ENCODE measurements around the gene P4HA2. TPM values are rescaled to one million over a fixed set of nuclear protein-coding genes. Genes with fewer than 3 reads are reported as not detected.

The P4HA2 gene
- total RNA-seq, 1 experiment from 2014 or later, result 25.1 TPM

- no peaks in the 10 kb centered on the region for H3K36me3 ChIP-seq (ENCODE audit: control insufficient read depth, insufficient read depth, low read length)
- no peaks in the 10 kb centered on the region for H3K9me3 ChIP-seq (ENCODE audit: control insufficient read depth, insufficient read depth, low read depth, low read length)
- POLR2A ChIA-PET, result interaction anchor here (0.6 kb wide), 1 partner anchor 71 kb away, joined by 3 read pairs; no protein-coding TSS in a partner anchor
- H3K4me3 ChIP-seq (ENCODE audit: low read depth in 2 of 2, low read length in 2 of 2), result no peak overlapping the region
- in situ Hi-C loops (cut with HindIII; ENCODE audit: low pct_unique_long_range_greater_than_20kb, low sequenced_read_pairs) (no loop called here), intact Hi-C loops (cut with micrococcal nuclease; ENCODE audit: unreplicated experiment) (no loop called here)
- DNase-seq (ENCODE audit: low read depth, low spot score), result no peak
- no peak for ATAC-seq
- TF ChIP-seq, protein P1, sequence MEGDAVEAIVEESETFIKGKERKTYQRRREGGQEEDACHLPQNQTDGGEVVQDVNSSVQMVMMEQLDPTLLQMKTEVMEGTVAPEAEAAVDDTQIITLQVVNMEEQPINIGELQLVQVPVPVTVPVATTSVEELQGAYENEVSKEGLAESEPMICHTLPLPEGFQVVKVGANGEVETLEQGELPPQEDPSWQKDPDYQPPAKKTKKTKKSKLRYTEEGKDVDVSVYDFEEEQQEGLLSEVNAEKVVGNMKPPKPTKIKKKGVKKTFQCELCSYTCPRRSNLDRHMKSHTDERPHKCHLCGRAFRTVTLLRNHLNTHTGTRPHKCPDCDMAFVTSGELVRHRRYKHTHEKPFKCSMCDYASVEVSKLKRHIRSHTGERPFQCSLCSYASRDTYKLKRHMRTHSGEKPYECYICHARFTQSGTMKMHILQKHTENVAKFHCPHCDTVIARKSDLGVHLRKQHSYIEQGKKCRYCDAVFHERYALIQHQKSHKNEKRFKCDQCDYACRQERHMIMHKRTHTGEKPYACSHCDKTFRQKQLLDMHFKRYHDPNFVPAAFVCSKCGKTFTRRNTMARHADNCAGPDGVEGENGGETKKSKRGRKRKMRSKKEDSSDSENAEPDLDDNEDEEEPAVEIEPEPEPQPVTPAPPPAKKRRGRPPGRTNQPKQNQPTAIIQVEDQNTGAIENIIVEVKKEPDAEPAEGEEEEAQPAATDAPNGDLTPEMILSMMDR (IDR thresholded peaks at IDR 0.05), result no peak
- no peak for TF ChIP-seq SIN3A (IDR thresholded peaks at IDR 0.05; ENCODE audit: borderline replicate concordance, insufficient read depth, low read depth, low read length)
- TF ChIP-seq POLR2AphosphoS5 (IDR thresholded peaks at IDR 0.05; ENCODE audit: low read depth, low read length), result no peak
- no peak for TF ChIP-seq REST (IDR thresholded peaks at IDR 0.05; ENCODE audit: insufficient read depth in 1 of 2, low read depth in 2 of 2, low read length in 1 of 2)
- no peak for TF ChIP-seq TCF7L2 (IDR thresholded peaks at IDR 0.05; ENCODE audit: low read depth, low read length)
- CTCF ChIA-PET, result interaction anchor here (0.8 kb wide), 1 partner anchor 33 kb away, joined by 5 read pairs; no protein-coding TSS in a partner anchor
- peaks cover 6% of the 10 kb centered on the region for H3K4me1 ChIP-seq (ENCODE audit: control insufficient read depth, insufficient read depth, low read length)
- no peak overlapping the region for H3K27ac ChIP-seq (ENCODE audit: low read length)
- no peaks in the 10 kb centered on the region for H3K27me3 ChIP-seq (ENCODE audit: control insufficient read depth, insufficient read depth, low read length)
- no TSS peak for BruUV-seq (replicated peaks)
These were observed 43.9 kb upstream of the P4HA2 start for GRCh38 chr5:132271251-132272246.

DNA sequence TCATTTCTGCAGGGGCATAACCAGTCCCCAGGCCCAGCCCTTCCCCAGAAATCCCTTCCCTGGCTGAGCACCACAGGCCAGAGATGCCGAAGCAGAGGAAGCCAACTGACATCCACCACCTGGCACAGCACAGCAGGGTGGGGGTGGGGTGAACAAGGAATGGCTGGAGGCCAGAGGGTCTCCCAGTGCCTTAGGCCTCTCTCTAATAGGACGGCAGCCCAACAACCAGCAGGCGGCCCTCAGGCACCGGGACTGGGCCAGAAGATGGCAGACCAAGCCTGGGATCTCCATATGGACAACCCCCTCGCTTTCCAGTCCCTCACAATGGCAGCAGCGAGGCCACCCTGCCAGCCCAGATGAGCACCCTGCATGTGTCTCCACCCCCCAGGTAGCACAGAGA, 43.1 kb upstream of the P4HA2 start:
- POLR2A ChIA-PET, result no interaction called here
- in situ Hi-C loops (cut with HindIII; ENCODE audit: low pct_unique_long_range_greater_than_20kb, low sequenced_read_pairs), result no loop called here

More for the DNA sequence above, 43.1 kb upstream of the P4HA2 start:
- BruUV-seq (replicated peaks), result no TSS peak
- DNase-seq (ENCODE audit: low read depth, low spot score) (no peak), ATAC-seq (no peak)
- intact Hi-C loops (cut with micrococcal nuclease; ENCODE audit: unreplicated experiment), result no loop called here
- Histone ChIP-seq H3K36me3 (ENCODE audit: control insufficient read depth, insufficient read depth, low read length) (no peaks in the 10 kb centered on the region), H3K4me3 (ENCODE audit: low read depth in 2 of 2, low read length in 2 of 2) (no peak overlapping the region), H3K4me1 (ENCODE audit: control insufficient read depth, insufficient read depth, low read length) (peaks cover 6% of the 10 kb centered on the region), H3K27me3 (ENCODE audit: control insufficient read depth, insufficient read depth, low read length) (no peaks in the 10 kb centered on the region), H3K27ac (ENCODE audit: low read length) (no peak overlapping the region), H3K9me3 (ENCODE audit: control insufficient read depth, insufficient read depth, low read depth, low read length) (no peaks in the 10 kb centered on the region)
- TF ChIP-seq, protein P1 (IDR thresholded peaks at IDR 0.05), result no peak
- TF ChIP-seq REST (IDR thresholded peaks at IDR 0.05; ENCODE audit: insufficient read depth in 1 of 2, low read depth in 2 of 2, low read length in 1 of 2) (no peak), POLR2AphosphoS5 (IDR thresholded peaks at IDR 0.05; ENCODE audit: low read depth, low read length) (no peak), SIN3A (IDR thresholded peaks at IDR 0.05; ENCODE audit: borderline replicate concordance, insufficient read depth, low read depth, low read length) (no peak), TCF7L2 (IDR thresholded peaks at IDR 0.05; ENCODE audit: low read depth, low read length) (no peak)
- CTCF ChIA-PET, result no interaction called here

All from Panc1 (cell line).